Stimulated activated CD8-positive, alpha-beta memory T cell treated with anti-CD3 and anti-CD28 coated beads, Interleukin-4, amount 100 ng/mL, for 24 hours (primary cell): ENCODE data around the gene CCDC8.
"Not testable (repeated sequence)": the region's sequence is repeated elsewhere in the genome, so short reads cannot be mapped to it uniquely, and the experiment has no call there.

ENCODE experiments used
- DNase-seq: peaks from one replicate; pipeline ENCODE4 v3.0.0-alpha.2; 2020; ENCODE audit warnings: low read depth

The CCDC8 gene, protein sequence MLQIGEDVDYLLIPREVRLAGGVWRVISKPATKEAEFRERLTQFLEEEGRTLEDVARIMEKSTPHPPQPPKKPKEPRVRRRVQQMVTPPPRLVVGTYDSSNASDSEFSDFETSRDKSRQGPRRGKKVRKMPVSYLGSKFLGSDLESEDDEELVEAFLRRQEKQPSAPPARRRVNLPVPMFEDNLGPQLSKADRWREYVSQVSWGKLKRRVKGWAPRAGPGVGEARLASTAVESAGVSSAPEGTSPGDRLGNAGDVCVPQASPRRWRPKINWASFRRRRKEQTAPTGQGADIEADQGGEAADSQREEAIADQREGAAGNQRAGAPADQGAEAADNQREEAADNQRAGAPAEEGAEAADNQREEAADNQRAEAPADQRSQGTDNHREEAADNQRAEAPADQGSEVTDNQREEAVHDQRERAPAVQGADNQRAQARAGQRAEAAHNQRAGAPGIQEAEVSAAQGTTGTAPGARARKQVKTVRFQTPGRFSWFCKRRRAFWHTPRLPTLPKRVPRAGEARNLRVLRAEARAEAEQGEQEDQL

DNA sequence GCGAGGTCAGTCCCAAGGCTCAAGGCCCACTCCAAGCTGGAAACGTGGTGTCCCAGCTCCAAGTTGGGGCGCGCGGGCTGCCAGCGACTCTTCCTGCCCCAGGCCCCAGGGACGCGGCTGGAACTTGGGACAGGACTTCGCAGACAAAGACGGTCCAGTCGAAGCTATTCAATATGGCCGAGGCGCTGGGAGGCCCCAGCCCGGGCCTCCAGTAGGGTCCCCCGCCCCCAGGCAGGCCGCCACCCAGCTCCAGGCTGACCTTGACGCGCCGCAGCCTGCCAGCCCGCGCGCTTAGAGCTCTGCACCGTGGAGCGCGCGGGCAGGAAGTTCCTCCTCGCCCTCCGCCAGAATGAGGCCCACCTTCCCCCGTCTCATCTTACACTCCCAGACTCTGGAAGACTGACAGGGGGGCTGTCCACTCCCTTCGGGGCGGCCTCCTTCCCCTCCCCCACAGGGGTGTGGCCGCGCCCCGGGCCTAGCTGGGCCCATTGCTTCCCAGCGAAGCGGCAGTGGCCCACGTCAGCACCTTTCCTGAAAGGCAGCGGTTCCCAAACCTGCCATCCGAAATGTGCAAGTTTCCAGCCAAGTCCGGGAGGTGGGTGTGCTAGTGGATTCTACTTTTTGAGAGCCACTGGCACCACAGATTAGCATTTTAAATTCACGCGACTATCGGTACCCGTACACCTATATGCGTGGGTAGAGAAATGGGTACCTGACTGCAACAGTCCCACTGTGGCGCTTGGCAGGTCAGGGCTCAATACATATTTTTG, at the start of gene CCDC8:
TSS of gene CCDC8 (minus strand) at position 303 of the 770 bp plus-strand sequence. CDS start 754 bp downstream, outside the sequence.
- no peak for DNase-seq

GRCh38 chr19:46461537-46461936, 48.2 kb upstream of the CCDC8 start:
- no peak for DNase-seq

GRCh38 chr19:46460981-46461380, 47.6 kb upstream of the CCDC8 start:
- DNase-seq = no peak

- no peak for DNase-seq
These were observed 46.7 kb upstream of the CCDC8 start for GRCh38 chr19:46460055-46460454.

DNA sequence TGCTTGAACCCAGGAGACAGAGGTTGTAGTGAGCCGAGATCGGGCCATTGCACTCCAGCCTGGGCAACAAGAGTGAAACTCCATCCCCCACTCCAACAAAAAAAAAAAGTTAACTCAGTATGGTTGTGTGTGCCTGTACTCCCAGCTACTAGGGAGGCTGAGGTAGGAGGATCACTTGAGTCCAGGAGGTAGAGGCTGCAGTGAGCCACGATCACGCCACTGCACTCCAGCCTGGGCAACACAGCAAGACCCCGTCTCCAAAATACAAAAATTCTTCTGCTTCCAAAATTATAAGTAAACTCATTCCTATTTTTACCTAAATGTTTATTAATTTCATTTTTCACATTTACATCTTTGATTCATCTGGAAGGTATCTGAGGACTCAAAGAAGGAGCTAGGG, 43.6 kb upstream of the CCDC8 start:
- no peak for DNase-seq

GRCh38 chr19:46454244-46454643, 40.9 kb upstream of the CCDC8 start:
- no peak for DNase-seq

DNA sequence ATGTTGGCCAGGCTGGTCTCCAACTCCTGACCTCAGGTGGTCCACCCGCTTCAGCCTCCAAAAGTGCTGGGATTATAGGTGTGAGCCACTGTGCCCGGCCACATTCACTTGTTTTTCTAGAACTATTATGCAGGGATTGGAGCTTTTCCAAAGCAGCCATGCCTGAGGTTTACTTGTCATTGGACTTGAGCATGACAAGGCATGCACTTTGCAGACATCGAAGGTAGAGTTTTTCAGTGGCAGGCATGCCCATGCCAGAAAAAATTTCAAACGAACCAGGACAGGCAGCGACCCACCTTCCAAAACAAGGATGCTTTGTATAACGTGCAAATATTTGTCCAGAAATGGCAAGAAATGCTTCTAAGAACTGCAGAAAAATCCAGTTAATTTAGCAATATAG, 40.3 kb upstream of the CCDC8 start:
- DNase-seq = no peak

DNA sequence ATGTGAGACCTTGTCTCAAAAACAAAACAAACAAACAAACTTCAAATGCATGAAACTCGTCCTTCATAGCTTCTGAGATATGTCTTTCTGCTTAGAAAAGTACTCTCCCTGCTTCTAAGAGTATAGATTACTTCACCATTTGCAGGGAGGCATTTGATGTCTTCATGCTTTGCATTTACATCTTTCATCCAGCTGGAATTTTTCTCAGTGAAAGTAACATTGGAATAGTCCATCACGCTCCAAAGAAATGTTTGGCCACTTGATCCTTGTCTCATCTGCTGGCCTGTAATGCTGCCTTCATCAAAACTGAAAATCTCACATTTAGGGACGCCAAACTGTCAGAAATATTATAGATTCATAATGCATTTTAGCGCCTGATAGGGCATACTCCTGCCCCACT, 38.8 kb upstream of the CCDC8 start:
- no peak for DNase-seq

- DNase-seq = no peak
These were observed 38.0 kb upstream of the CCDC8 start for GRCh38 chr19:46451352-46451751.

GRCh38 chr19:46450737-46451136, 37.4 kb upstream of the CCDC8 start:
- DNase-seq = no peak

DNA sequence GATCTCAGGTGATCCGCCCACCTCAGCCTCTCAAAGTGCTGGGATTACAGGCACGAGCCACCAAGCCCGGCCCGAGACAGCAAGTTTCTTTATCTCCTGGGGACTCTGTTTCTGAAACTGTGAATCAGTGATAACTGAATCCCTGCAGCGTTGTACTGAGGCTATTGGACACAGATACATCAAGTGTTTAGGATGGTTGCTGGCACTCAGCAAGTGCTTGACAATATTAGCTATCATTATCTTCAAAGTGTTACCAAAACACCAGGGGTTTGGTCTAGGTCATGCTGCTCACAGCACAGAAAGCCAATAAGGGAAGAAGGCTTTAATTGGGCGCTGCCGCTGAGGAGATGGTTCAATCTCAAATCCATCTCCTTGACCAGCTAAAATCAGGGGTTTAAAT, 35.9 kb upstream of the CCDC8 start:
- no peak for DNase-seq

DNA sequence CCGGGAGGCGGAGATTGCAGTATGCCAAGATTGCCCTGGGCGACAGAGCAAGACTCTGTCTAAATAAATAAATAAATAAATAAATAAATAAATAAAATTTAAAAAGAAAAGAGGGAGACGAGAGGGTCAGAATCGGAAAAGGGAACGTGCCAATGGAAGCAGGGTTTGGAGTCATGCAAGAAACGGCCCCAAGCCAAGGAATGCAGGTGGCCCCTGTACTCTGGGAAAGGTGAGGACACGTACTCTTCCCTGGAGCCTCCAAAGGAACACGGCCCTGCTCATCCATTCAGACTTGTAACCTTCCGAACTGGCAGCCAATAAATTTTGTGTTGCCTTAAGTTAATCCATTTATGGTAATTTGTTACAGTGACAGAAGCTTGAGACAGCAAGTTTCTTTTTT, 35.2 kb upstream of the CCDC8 start:
- no peak for DNase-seq

GRCh38 chr19:46447824-46448223, 34.5 kb upstream of the CCDC8 start:
- no peak for DNase-seq

GRCh38 chr19:46447006-46447405, 33.6 kb upstream of the CCDC8 start:
- DNase-seq = no peak

GRCh38 chr19:46446021-46446420, 32.7 kb upstream of the CCDC8 start:
- DNase-seq = no peak

DNA sequence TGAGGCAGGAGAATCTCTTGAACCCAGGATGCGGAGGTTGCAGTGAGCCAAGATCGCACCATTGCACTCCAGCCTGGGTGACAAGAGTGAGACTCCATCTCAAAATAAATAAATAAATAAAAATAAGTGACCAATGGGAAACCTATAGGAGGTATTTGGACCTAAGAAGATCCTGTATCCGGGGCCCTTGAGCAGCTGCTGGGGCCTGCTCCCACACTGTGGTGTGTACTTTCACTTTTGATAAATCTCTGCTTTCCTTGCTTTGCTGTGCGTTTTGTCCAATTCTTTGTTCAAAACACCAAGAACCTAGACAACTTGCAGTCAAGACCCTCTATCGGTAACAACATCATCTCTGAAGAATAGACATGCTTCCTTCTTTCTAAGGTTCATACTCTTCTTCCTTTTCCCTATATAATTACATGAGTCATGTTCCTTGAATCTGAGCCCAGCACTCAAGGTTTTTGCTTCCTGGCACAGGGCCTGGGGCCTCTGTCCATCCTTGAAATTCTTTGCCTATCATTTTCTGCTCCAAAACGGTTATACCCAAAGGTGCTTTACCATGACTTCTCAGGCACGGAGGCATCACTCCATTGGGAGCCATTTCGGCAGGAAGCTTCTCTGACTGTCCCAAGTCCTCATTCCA, 29.6 kb upstream of the CCDC8 start:
- DNase-seq = no peak

GRCh38 chr19:46441866-46442265, 28.5 kb upstream of the CCDC8 start:
- DNase-seq = no peak

- not testable (repeated sequence) for DNase-seq
These were observed 22.3 kb upstream of the CCDC8 start for GRCh38 chr19:46435689-46436088.

DNA sequence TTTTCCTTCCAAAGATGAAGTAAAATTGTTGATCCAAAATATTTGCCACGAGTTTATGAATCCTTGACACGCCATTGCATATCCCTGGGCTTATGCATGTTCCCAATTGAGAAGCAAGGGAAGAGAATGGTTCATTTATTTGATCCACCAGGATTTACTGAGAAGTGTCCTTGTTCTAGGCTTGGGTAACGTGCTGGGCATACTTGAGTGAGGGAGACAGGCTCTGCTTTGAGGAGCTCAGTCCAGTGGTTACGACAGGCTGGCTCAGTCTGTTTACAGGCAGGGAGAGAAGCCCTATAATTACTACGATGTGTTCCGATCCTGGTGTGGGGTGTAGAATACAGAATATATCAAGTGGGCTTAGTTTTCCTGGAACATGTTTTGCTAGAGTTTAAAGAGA, 21.6 kb upstream of the CCDC8 start:
- DNase-seq = no peak

- DNase-seq = not testable (repeated sequence)
These were observed 20.1 kb upstream of the CCDC8 start for GRCh38 chr19:46433470-46433869.

DNA sequence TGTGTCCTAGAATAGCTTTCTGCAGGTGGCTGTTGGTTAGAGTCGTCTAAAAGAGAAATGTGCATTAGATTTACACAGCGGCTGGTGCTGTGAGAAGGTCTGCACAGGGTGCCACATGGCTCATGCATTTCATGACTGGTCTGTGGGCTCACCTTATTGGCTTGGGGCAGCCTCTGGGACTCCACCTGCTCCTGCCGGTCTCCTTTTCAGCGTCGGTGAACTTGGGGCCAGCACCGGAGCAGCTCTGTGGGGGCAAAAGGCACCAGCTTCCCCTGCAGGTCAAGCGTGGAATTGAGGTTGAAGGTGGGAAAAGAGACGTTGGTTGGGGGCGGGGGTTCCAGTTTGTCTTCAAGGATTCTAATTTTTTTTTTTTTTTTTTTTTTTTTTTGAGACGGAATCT, 18.5 kb upstream of the CCDC8 start:
- DNase-seq = no peak

GRCh38 chr19:46429999-46430398, 16.6 kb upstream of the CCDC8 start:
- DNase-seq = no peak
